ENCODE measurements around the gene PCGF1. TPM values are rescaled to one million over a fixed set of nuclear protein-coding genes. Genes with fewer than 3 reads are reported as not detected.

PCGF1 gene
- total and polyA plus RNA-seq, 2 of the 13 experiments (the other 11 are each of a cell fraction or from before 2014, with no cell fraction given) = 20.4 to 22.6 TPM

DNA sequence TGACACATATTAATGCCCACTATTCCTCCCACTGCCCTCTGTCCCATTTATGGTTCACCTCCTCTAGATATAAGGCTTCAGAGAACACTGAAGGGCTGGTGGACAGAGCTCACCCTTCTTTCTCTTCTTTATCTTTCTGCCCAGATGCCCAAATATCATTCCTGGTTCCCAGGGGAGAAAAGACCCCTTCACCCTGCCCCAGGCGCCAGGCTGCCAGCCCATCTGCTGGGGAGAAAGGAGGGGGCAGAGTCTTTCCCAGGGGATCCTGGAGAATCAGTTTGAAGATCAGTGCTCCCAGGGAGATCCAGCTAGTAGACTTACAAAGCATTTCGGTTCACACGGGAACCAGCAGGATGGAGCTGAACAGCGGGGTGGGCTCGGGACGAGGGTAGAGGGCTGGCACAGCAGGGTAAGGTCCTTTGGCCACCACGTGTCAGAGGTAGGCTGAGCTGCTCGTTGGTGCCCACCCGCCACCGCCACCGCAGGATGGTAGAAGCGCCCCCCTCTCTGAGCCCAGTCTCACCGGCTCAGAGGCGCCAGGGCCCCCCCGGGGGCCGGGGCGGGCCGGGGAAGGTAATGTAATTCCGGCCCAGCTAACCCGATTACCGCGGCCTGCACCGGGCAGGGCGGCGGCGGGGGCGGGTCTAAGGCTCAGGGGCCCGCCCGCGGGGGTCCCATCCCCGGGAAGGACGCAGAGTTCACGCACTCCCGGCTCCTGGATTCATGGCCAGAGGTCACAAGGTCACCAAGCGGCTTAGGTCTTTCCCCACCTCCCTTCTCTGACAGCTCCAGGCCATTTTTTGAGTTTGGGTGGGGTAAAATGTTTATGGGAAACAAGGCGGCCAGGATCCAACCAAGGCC is 5.5 kb upstream of the PCGF1 start (continued):
- TF ChIP-seq, protein P1, sequence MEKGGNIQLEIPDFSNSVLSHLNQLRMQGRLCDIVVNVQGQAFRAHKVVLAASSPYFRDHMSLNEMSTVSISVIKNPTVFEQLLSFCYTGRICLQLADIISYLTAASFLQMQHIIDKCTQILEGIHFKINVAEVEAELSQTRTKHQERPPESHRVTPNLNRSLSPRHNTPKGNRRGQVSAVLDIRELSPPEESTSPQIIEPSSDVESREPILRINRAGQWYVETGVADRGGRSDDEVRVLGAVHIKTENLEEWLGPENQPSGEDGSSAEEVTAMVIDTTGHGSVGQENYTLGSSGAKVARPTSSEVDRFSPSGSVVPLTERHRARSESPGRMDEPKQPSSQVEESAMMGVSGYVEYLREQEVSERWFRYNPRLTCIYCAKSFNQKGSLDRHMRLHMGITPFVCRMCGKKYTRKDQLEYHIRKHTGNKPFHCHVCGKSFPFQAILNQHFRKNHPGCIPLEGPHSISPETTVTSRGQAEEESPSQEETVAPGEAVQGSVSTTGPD (CRISPR knock-in tag; IDR thresholded peaks at IDR 0.05) = no peak
- no peak for TF ChIP-seq THYN1 (CRISPR knock-in tag; IDR thresholded peaks at IDR 0.05; ENCODE audit: borderline replicate concordance, low read depth)
- TF ChIP-seq MED13 (CRISPR knock-in tag; IDR thresholded peaks at IDR 0.05) = no peak
- TF ChIP-seq FOXO1 (CRISPR knock-in tag; IDR thresholded peaks at IDR 0.05) = 0 out of 2 replicates have a peak, but pooled peaks have one; percentile 13
- TF ChIP-seq POLR2AphosphoS5 (IDR thresholded peaks at IDR 0.05; ENCODE audit: low read depth, low read length) = no peak; the same call in 1 of the 2 replicates
- no peak for TF ChIP-seq POLR2AphosphoS2 (IDR thresholded peaks at IDR 0.05; ENCODE audit: low read depth, low read length)
- TF ChIP-seq FOXK2 (IDR thresholded peaks at IDR 0.05) = no peak
- no peak for TF ChIP-seq SRSF9 (IDR thresholded peaks at IDR 0.05; ENCODE audit: borderline replicate concordance, insufficient read depth, low read depth, low read length, poor library complexity, severe bottlenecking)
- TF ChIP-seq, protein P2, sequence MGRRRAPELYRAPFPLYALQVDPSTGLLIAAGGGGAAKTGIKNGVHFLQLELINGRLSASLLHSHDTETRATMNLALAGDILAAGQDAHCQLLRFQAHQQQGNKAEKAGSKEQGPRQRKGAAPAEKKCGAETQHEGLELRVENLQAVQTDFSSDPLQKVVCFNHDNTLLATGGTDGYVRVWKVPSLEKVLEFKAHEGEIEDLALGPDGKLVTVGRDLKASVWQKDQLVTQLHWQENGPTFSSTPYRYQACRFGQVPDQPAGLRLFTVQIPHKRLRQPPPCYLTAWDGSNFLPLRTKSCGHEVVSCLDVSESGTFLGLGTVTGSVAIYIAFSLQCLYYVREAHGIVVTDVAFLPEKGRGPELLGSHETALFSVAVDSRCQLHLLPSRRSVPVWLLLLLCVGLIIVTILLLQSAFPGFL (CRISPR knock-in tag; IDR thresholded peaks at IDR 0.05) = no peak
- TF ChIP-seq, protein P3, sequence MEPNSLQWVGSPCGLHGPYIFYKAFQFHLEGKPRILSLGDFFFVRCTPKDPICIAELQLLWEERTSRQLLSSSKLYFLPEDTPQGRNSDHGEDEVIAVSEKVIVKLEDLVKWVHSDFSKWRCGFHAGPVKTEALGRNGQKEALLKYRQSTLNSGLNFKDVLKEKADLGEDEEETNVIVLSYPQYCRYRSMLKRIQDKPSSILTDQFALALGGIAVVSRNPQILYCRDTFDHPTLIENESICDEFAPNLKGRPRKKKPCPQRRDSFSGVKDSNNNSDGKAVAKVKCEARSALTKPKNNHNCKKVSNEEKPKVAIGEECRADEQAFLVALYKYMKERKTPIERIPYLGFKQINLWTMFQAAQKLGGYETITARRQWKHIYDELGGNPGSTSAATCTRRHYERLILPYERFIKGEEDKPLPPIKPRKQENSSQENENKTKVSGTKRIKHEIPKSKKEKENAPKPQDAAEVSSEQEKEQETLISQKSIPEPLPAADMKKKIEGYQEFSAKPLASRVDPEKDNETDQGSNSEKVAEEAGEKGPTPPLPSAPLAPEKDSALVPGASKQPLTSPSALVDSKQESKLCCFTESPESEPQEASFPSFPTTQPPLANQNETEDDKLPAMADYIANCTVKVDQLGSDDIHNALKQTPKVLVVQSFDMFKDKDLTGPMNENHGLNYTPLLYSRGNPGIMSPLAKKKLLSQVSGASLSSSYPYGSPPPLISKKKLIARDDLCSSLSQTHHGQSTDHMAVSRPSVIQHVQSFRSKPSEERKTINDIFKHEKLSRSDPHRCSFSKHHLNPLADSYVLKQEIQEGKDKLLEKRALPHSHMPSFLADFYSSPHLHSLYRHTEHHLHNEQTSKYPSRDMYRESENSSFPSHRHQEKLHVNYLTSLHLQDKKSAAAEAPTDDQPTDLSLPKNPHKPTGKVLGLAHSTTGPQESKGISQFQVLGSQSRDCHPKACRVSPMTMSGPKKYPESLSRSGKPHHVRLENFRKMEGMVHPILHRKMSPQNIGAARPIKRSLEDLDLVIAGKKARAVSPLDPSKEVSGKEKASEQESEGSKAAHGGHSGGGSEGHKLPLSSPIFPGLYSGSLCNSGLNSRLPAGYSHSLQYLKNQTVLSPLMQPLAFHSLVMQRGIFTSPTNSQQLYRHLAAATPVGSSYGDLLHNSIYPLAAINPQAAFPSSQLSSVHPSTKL (CRISPR knock-in tag; IDR thresholded peaks at IDR 0.05) = peak; percentile 45; the same call in 1 of the 2 replicates
- TF ChIP-seq PLRG1 (conservative IDR thresholded peaks at IDR 0.05) = no peak
- TF ChIP-seq FOXJ3 (CRISPR knock-in tag; IDR thresholded peaks at IDR 0.05; ENCODE audit: borderline replicate concordance) = no peak
- TF ChIP-seq, protein P4, sequence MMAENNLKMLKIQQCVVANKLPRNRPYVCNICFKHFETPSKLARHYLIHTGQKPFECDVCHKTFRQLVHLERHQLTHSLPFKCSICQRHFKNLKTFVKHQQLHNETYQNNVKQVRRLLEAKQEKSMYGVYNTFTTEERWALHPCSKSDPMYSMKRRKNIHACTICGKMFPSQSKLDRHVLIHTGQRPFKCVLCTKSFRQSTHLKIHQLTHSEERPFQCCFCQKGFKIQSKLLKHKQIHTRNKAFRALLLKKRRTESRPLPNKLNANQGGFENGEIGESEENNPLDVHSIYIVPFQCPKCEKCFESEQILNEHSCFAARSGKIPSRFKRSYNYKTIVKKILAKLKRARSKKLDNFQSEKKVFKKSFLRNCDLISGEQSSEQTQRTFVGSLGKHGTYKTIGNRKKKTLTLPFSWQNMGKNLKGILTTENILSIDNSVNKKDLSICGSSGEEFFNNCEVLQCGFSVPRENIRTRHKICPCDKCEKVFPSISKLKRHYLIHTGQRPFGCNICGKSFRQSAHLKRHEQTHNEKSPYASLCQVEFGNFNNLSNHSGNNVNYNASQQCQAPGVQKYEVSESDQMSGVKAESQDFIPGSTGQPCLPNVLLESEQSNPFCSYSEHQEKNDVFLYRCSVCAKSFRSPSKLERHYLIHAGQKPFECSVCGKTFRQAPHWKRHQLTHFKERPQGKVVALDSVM (CRISPR knock-in tag; IDR thresholded peaks at IDR 0.05) = no peak
- TF ChIP-seq RBM39 (IDR thresholded peaks at IDR 0.05; ENCODE audit: low read depth, low read length, poor library complexity, severe bottlenecking) = no peak
- peak; percentile 29 to 51; a peak in 1 of 4 replicates for TF ChIP-seq EP300 (IDR thresholded peaks at IDR 0.05; ENCODE audit: low read depth in 2 of 2, low read length in 2 of 2)
- TF ChIP-seq EP300 (CRISPR knock-in tag; IDR thresholded peaks at IDR 0.05; ENCODE audit: borderline replicate concordance) = no peak
- TF ChIP-seq YEATS4 (CRISPR knock-in tag; IDR thresholded peaks at IDR 0.05; ENCODE audit: borderline replicate concordance) = no peak
- TF ChIP-seq HOXA3 (CRISPR knock-in tag; IDR thresholded peaks at IDR 0.05) = no peak; the same call in 1 of the 2 replicates
- TF ChIP-seq, protein P5, sequence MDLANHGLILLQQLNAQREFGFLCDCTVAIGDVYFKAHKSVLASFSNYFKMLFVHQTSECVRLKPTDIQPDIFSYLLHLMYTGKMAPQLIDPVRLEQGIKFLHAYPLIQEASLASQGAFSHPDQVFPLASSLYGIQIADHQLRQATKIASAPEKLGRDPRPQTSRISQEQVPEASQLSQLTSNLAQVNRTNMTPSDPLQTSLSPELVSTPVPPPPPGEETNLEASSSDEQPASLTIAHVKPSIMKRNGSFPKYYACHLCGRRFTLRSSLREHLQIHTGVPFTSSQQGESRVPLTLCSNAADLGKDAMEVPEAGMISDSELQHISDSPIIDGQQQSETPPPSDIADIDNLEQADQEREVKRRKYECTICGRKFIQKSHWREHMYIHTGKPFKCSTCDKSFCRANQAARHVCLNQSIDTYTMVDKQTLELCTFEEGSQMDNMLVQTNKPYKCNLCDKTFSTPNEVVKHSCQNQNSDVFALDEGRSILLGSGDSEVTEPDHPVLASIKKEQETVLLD (CRISPR knock-in tag; IDR thresholded peaks at IDR 0.05; ENCODE audit: low read depth) = no peak; the same call in 1 of the 2 replicates
